K562 (cell line): ENCODE measurements around the gene NXF3. TPM values are rescaled to one million over a fixed set of nuclear protein-coding genes. Genes with fewer than 3 reads are reported as not detected.

ENCODE experiments used
- ARID1B ChIP-seq: fragments of 450-650 bp; IDR thresholded peaks from 2 replicates; pipeline ENCODE4 v1.6.1; 2016; ENCODE audit warnings: antibody characterized with exemption, mild to moderate bottlenecking, inconsistent platforms
- ATF6 ChIP-seq: sonication (generic); formaldehyde crosslinking; IDR thresholded peaks from 2 replicates; pipeline ENCODE4 v1.4.0; 2020; ENCODE audit warnings: mild to moderate bottlenecking, missing genetic modification reagents
- CBFA2T3 ChIP-seq: fragments of 450-650 bp; IDR thresholded peaks from 2 replicates; pipeline ENCODE4 v1.6.1; 2017
- FOXK1 ChIP-seq: sonication (generic); formaldehyde crosslinking; IDR thresholded peaks from 2 replicates; pipeline ENCODE4 v1.8.0; 2022; ENCODE audit warnings: missing genetic modification reagents, mild to moderate bottlenecking, borderline replicate concordance
- GTF2B ChIP-seq: IDR thresholded peaks from 2 replicates; pipeline ENCODE4 v1.6.1; 2011; ENCODE audit not compliant: insufficient read length; ENCODE audit errors: extremely low read depth
- KAT2B ChIP-seq: IDR thresholded peaks from one replicate; pipeline ENCODE4 v1.6.1; 2012; ENCODE audit warnings: low read depth, mild to moderate bottlenecking, control low read depth, inconsistent platforms, low read length, moderate library complexity
- MCM5 ChIP-seq: fragments of 450-650 bp; IDR thresholded peaks from 2 replicates; pipeline ENCODE4 v1.6.1; 2016; ENCODE audit warnings: low read depth
- NBN ChIP-seq: fragments of 450-650 bp; IDR thresholded peaks from 2 replicates; pipeline ENCODE4 v1.6.1; 2016; ENCODE audit warnings: low read depth, mild to moderate bottlenecking
- NCOA2 ChIP-seq, 2 experiments: fragments of 450-650 bp; IDR thresholded peaks; 2 replicates each; pipeline ENCODE4 v1.6.1; 2018; ENCODE audit warnings: mild to moderate bottlenecking in 2 of 2, moderate library complexity in 1 of 2; ENCODE audit not compliant: partially characterized antibody in 2 of 2
- NR2F6 ChIP-seq: fragments of 450-650 bp; formaldehyde crosslinking; IDR thresholded peaks from 2 replicates; pipeline ENCODE4 v1.4.0; 2020; ENCODE audit warnings: mild to moderate bottlenecking
- PHF8 ChIP-seq: fragments of 200-600 bp; sonication (generic); IDR thresholded peaks from 2 replicates; pipeline ENCODE4 v1.6.1; 2012; ENCODE audit warnings: mixed run types, mild to moderate bottlenecking, inconsistent platforms, low read length, moderate library complexity, borderline replicate concordance
- PTBP1 ChIP-seq: fragments of 200-400 bp; formaldehyde crosslinking; IDR thresholded peaks from 2 replicates; pipeline ENCODE4 v1.6.1; 2017; ENCODE audit warnings: low read depth, low read length
- RBM22 ChIP-seq: fragments of 200-400 bp; formaldehyde crosslinking; IDR thresholded peaks from 2 replicates; pipeline ENCODE4 v1.6.1; 2018; ENCODE audit warnings: low read length, low read depth; ENCODE audit not compliant: poor library complexity, severe bottlenecking
- TEAD4 ChIP-seq, 2 experiments: sonication (generic) in 1 of 2; formaldehyde crosslinking in 1 of 2; IDR thresholded peaks; 2 replicates each; pipeline versions ENCODE4 v1.6.1 to v1.8.0; 2012 to 2022; ENCODE audit warnings: borderline replicate concordance in 1 of 2, inconsistent platforms in 1 of 2, low read length in 1 of 2, mild to moderate bottlenecking in 1 of 2, missing genetic modification reagents in 1 of 2
- ZNF175 ChIP-seq: fragments of 200-800 bp; sonication (Bioruptor generic); IDR thresholded peaks from 2 replicates; pipeline ENCODE4 v1.6.1; 2016; ENCODE audit warnings: low read depth, mild to moderate bottlenecking, missing genetic modification characterization, missing compliant biosample characterization
- ZNF24 ChIP-seq: fragments of 450-650 bp; IDR thresholded peaks from 2 replicates; pipeline ENCODE4 v1.6.1; 2016
- ZNF449 ChIP-seq: fragments of 250-450 bp; sonication (Bioruptor Pico); IDR thresholded peaks from 2 replicates; pipeline ENCODE4 v1.8.0; 2022; ENCODE audit warnings: moderate library complexity, mild to moderate bottlenecking, inconsistent platforms
- polyA plus RNA-seq, 8 experiments: library from polyadenylated mRNA; depleted of rRNA in 4 of 8; stranded (reverse) in 5 of 8; unstranded in 3 of 8; fragments of >200 nt; fragmentation: Nextera tagmentation in 2 of 8; fragmentation: Illumina TruSeq in 1 of 8; extraction: Ambion mirVana in 2 of 8; extraction: Trizol in 1 of 8; gene quantifications; 2 replicates each; pipeline versions ENCODE4 v1.2.1 to v1.2.3, GENCODE V29; 2011 to 2014; ENCODE audit warnings: inconsistent platforms in 1 of 8, missing spikeins in 1 of 8
- total RNA-seq, 7 experiments: library from RNA; depleted of rRNA in 6 of 7; stranded (reverse); fragments of >200 nt in 6 of 7; fragmentation: Illumina TruSeq in 2 of 7; extraction: Trizol in 2 of 7; gene quantifications; 2 replicates each; pipeline versions ENCODE4 v1.2.1 to v1.2.3, GENCODE V29; 2011 to 2021; ENCODE audit warnings: low replicate concordance in 1 of 7
- TF ChIP-seq, protein P1 (sequence below): fragments of 450-650 bp; IDR thresholded peaks from 2 replicates; pipeline ENCODE4 v1.6.1; 2017; ENCODE audit warnings: mild to moderate bottlenecking, moderate library complexity
- TF ChIP-seq, protein P2 (sequence below), 2 experiments: fragments of 450-650 bp; IDR thresholded peaks; 2 replicates each; pipeline ENCODE4 v1.6.1; 2018; ENCODE audit warnings: mild to moderate bottlenecking in 2 of 2, low read depth in 1 of 2; ENCODE audit not compliant: partially characterized antibody in 2 of 2

NXF3 gene
- total and polyA plus RNA-seq, 9 of the 15 experiments (the other 6 are each of a cell fraction or from before 2014, with no cell fraction given) = 0.18 to 0.40 (median 0.28) TPM; not detected in 2

GRCh38 chrX:103124284-103124683 is 31.3 kb upstream of the NXF3 start (continued):
- TF ChIP-seq ZNF175 (CRISPR knock-in tag) = 0 out of 2 replicates have a peak, but pooled peaks have one; percentile 28
- TF ChIP-seq ARID1B = peak; percentile 98
- no peak for TF ChIP-seq PTBP1
- no peak for TF ChIP-seq FOXK1
- TF ChIP-seq, protein P1, sequence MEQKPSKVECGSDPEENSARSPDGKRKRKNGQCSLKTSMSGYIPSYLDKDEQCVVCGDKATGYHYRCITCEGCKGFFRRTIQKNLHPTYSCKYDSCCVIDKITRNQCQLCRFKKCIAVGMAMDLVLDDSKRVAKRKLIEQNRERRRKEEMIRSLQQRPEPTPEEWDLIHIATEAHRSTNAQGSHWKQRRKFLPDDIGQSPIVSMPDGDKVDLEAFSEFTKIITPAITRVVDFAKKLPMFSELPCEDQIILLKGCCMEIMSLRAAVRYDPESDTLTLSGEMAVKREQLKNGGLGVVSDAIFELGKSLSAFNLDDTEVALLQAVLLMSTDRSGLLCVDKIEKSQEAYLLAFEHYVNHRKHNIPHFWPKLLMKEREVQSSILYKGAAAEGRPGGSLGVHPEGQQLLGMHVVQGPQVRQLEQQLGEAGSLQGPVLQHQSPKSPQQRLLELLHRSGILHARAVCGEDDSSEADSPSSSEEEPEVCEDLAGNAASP = no peak
- TF ChIP-seq, protein P2, sequence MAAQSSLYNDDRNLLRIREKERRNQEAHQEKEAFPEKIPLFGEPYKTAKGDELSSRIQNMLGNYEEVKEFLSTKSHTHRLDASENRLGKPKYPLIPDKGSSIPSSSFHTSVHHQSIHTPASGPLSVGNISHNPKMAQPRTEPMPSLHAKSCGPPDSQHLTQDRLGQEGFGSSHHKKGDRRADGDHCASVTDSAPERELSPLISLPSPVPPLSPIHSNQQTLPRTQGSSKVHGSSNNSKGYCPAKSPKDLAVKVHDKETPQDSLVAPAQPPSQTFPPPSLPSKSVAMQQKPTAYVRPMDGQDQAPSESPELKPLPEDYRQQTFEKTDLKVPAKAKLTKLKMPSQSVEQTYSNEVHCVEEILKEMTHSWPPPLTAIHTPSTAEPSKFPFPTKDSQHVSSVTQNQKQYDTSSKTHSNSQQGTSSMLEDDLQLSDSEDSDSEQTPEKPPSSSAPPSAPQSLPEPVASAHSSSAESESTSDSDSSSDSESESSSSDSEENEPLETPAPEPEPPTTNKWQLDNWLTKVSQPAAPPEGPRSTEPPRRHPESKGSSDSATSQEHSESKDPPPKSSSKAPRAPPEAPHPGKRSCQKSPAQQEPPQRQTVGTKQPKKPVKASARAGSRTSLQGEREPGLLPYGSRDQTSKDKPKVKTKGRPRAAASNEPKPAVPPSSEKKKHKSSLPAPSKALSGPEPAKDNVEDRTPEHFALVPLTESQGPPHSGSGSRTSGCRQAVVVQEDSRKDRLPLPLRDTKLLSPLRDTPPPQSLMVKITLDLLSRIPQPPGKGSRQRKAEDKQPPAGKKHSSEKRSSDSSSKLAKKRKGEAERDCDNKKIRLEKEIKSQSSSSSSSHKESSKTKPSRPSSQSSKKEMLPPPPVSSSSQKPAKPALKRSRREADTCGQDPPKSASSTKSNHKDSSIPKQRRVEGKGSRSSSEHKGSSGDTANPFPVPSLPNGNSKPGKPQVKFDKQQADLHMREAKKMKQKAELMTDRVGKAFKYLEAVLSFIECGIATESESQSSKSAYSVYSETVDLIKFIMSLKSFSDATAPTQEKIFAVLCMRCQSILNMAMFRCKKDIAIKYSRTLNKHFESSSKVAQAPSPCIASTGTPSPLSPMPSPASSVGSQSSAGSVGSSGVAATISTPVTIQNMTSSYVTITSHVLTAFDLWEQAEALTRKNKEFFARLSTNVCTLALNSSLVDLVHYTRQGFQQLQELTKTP (IDR thresholded peaks at IDR 0.05; ENCODE audit: low read depth in 1 of 2, partially characterized antibody in 2 of 2) = peak in 1 of 2 experiments; percentile 59
- peak; percentile 96 for TF ChIP-seq CBFA2T3
- TF ChIP-seq ZNF449 (CRISPR knock-in tag) = no peak
- no peak for TF ChIP-seq NR2F6
- no peak for TF ChIP-seq MCM5
- TF ChIP-seq GTF2B = no peak
- TF ChIP-seq NCOA2 (IDR thresholded peaks at IDR 0.05; ENCODE audit: partially characterized antibody in 2 of 2) = no peak
- peak; percentile 97 for TF ChIP-seq TEAD4 (IDR thresholded peaks at IDR 0.05; ENCODE audit: low read length)
- TF ChIP-seq TEAD4 (CRISPR knock-in tag; IDR thresholded peaks at IDR 0.05; ENCODE audit: borderline replicate concordance) = no peak
- no peak for TF ChIP-seq KAT2B
- no peak for TF ChIP-seq PHF8
- TF ChIP-seq ZNF24 = no peak
- TF ChIP-seq NBN = 0 out of 2 replicates have a peak, but pooled peaks have one; percentile 57
- no peak for TF ChIP-seq ATF6 (CRISPR knock-in tag)
- TF ChIP-seq RBM22 = no peak
